Activated CD8-positive, alpha-beta T cell treated with anti-CD3 and anti-CD28 coated beads for 36 hours (primary cell): ENCODE data around the gene CCDC188. TPM values are rescaled to one million over a fixed set of nuclear protein-coding genes. Genes with fewer than 3 reads are reported as not detected.

Experiments used
- ATAC-seq: fragments of 200-7000 bp; cut with Tn5 transposase; one replicate; pipeline ENCODE4 v1.10.0; 2021; ENCODE audit warnings: mild to moderate bottlenecking, moderate library complexity
- CTCF ChIA-PET: fragments of 350-600 bp; sonication (Branson Sonifier 250); formaldehyde crosslinking; loops from one replicate; lab custom pipeline; 2021; ENCODE audit warnings: antibody characterized with exemption; lab: Charles Lee
- POLR2A ChIA-PET: fragments of 350-600 bp; sonication (Branson Sonifier 250); formaldehyde crosslinking; loops from one replicate; lab custom pipeline; 2021; ENCODE audit warnings: antibody characterized with exemption; lab: Charles Lee
- DNase-seq: peaks from one replicate; pipeline ENCODE4 v3.0.0-alpha.2; 2020
- H3K27ac Mint-ChIP-seq: one replicate; pipeline ENCODE4 v1.8.0; 2021; ENCODE audit warnings: mild to moderate bottlenecking, mixed read lengths
- H3K27me3 Mint-ChIP-seq: one replicate; pipeline ENCODE4 v1.8.0; 2021; ENCODE audit warnings: mixed read lengths
- H3K36me3 Mint-ChIP-seq: one replicate; pipeline ENCODE4 v1.8.0; 2021; ENCODE audit warnings: low read depth, mixed read lengths
- H3K4me1 Mint-ChIP-seq: one replicate; pipeline ENCODE4 v1.8.0; 2021; ENCODE audit warnings: low read depth, mixed read lengths
- H3K4me3 Mint-ChIP-seq: one replicate; pipeline ENCODE4 v1.8.0; 2021; ENCODE audit warnings: mild to moderate bottlenecking, moderate library complexity, mixed read lengths
- H3K9me3 Mint-ChIP-seq: one replicate; pipeline ENCODE4 v1.8.0; 2021; ENCODE audit warnings: mixed read lengths
- CTCF ChIP-seq: fragments of 200-600 bp; IDR thresholded peaks from one replicate; pipeline ENCODE4 v1.8.0; 2022; ENCODE audit warnings: antibody characterized with exemption, mild to moderate bottlenecking
- intact Hi-C: fragments of 100-400 bp; cut with micrococcal nuclease; formaldehyde crosslinking; loops from one replicate; pipeline ENCODE4 v1.10.0; 2022
- total RNA-seq, 2 experiments: library from RNA; stranded (reverse); gene quantifications; one replicate each; pipeline ENCODE4 v1.2.3, GENCODE V29; 2021

CCDC188 gene
- total RNA-seq, 2 experiments from 2014 or later = not detected

GRCh38 chr22:20108757-20109230 is 42.1 kb downstream of the CCDC188 start:
- Mint-ChIP-seq H3K36me3 (peaks cover 31% of the 10 kb centered on the region), H3K4me3 (no peak overlapping the region), H3K27ac (peak overlapping the region; percentile 39), H3K27me3 (no peaks in the 10 kb centered on the region), H3K9me3 (no peaks in the 10 kb centered on the region), H3K4me1 (peaks cover 29% of the 10 kb centered on the region)
- ChIA-PET POLR2A (interaction anchor here (0.5 to 2.3 kb wide), 7 partner anchors 8 to 25 kb away, joined by 3 to 10 read pairs (median 5); partner anchors contain the start of gene TRMT2A), CTCF (interaction anchor here (0.9 to 1.8 kb wide), 4 partner anchors 9 to 138 kb away, joined by 3 to 5 read pairs (median 3); no protein-coding TSS in a partner anchor)
- ATAC-seq (no peak), DNase-seq (no peak)
- TF ChIP-seq CTCF = no peak
- intact Hi-C loops = no loop called here

- Mint-ChIP-seq H3K36me3 (peaks cover 34% of the 10 kb centered on the region), H3K27ac (peak overlapping the region; percentile 76)
- POLR2A ChIA-PET = interaction anchor here (0.5 to 2.3 kb wide), 7 partner anchors 8 to 26 kb away, joined by 3 to 10 read pairs (median 5); partner anchors contain the start of genes RANBP1 and TRMT2A
Observed at GRCh38 chr22:20107951-20108756, 42.7 kb downstream of the CCDC188 start.

GRCh38 chr22:20107471-20107901 is 43.4 kb downstream of the CCDC188 start:
- no peak for ATAC-seq
- H3K36me3 Mint-ChIP-seq = peaks cover 35% of the 10 kb centered on the region
- ChIA-PET POLR2A (interaction anchor here (1.2 to 2.3 kb wide), 3 partner anchors 9 to 14 kb away, joined by 3 to 10 read pairs (median 4); partner anchors contain the start of genes RANBP1 and TRMT2A), CTCF (interaction anchor here (1.8 kb wide), 1 partner anchor 22 kb away, joined by 5 read pairs; no protein-coding TSS in a partner anchor)
- H3K4me1 Mint-ChIP-seq = peaks cover 24% of the 10 kb centered on the region
- no peaks in the 10 kb centered on the region for H3K27me3 Mint-ChIP-seq
- no peak for TF ChIP-seq CTCF
- no peaks in the 10 kb centered on the region for H3K9me3 Mint-ChIP-seq
- intact Hi-C loops = no loop called here
- no peak for DNase-seq
- peak overlapping the region; percentile 76 for H3K27ac Mint-ChIP-seq
- no peak overlapping the region for H3K4me3 Mint-ChIP-seq

More at GRCh38 chr22:20107951-20108756, 42.7 kb downstream of the CCDC188 start:
- Mint-ChIP-seq H3K4me1 (peaks cover 23% of the 10 kb centered on the region), H3K27me3 (no peaks in the 10 kb centered on the region), H3K4me3 (no peak overlapping the region), H3K9me3 (no peaks in the 10 kb centered on the region)
- intact Hi-C loops = no loop called here
- no peak for DNase-seq
- no peak for ATAC-seq
- TF ChIP-seq CTCF = no peak
- CTCF ChIA-PET = interaction anchor here (0.9 to 1.8 kb wide), 4 partner anchors 10 to 138 kb away, joined by 3 to 5 read pairs (median 3); no protein-coding TSS in a partner anchor

- CTCF ChIA-PET = interaction anchor here (1.1 kb wide), 1 partner anchor 73 kb away, joined by 3 read pairs; no protein-coding TSS in a partner anchor
- H3K36me3 Mint-ChIP-seq = peaks cover 37% of the 10 kb centered on the region
Observed at GRCh38 chr22:20106849-20107237, 44.0 kb downstream of the CCDC188 start.

More at GRCh38 chr22:20106849-20107237, 44.0 kb downstream of the CCDC188 start:
- POLR2A ChIA-PET = interaction anchor here (1.0 to 2.0 kb wide), 3 partner anchors 8 to 16 kb away, joined by 3 to 6 read pairs (median 3); no protein-coding TSS in a partner anchor
- Mint-ChIP-seq H3K4me3 (no peak overlapping the region), H3K27ac (no peak overlapping the region), H3K9me3 (no peaks in the 10 kb centered on the region), H3K4me1 (peaks cover 24% of the 10 kb centered on the region), H3K27me3 (no peaks in the 10 kb centered on the region)
- TF ChIP-seq CTCF = no peak
- no peak for ATAC-seq
- intact Hi-C loops = no loop called here
- DNase-seq = no peak
